Hepatocyte (in vitro differentiated cells): ENCODE measurements around the gene PLEKHA6.

Experiments
- EZH2 ChIP-seq: fragments of 200-600 bp; sonication (generic); IDR thresholded peaks from 2 replicates; pipeline ENCODE4 v1.6.1; 2016; ENCODE audit warnings: antibody characterized with exemption, mild to moderate bottlenecking, borderline replicate concordance
- TF ChIP-seq, protein P1 (sequence below): fragments of 200-600 bp; sonication (generic); IDR thresholded peaks from 2 replicates; pipeline ENCODE4 v1.5.1; 2016; ENCODE audit warnings: antibody characterized with exemption, mild to moderate bottlenecking; ENCODE audit not compliant: poor library complexity

DNA sequence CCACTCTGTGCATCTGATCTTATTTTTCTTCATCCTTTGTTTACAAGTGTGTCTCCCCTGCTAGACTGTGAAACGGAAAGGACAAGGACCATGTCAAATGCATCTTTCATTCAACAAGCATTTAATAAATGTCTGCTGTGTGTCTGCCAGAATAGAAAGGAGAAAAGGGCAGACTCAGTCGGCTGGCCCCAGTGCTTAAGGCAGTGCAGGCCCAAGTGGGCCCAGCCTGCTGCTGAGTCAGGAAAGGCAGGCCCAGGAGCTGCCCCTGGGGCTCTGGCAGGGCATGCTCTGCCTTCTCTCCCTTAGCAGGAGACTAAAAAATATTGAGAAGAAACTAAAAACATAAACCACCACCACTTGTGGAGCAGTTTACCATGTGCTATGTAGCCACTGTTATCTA is 38.1 kb downstream of the PLEKHA6 start:
- TF ChIP-seq, protein P1, sequence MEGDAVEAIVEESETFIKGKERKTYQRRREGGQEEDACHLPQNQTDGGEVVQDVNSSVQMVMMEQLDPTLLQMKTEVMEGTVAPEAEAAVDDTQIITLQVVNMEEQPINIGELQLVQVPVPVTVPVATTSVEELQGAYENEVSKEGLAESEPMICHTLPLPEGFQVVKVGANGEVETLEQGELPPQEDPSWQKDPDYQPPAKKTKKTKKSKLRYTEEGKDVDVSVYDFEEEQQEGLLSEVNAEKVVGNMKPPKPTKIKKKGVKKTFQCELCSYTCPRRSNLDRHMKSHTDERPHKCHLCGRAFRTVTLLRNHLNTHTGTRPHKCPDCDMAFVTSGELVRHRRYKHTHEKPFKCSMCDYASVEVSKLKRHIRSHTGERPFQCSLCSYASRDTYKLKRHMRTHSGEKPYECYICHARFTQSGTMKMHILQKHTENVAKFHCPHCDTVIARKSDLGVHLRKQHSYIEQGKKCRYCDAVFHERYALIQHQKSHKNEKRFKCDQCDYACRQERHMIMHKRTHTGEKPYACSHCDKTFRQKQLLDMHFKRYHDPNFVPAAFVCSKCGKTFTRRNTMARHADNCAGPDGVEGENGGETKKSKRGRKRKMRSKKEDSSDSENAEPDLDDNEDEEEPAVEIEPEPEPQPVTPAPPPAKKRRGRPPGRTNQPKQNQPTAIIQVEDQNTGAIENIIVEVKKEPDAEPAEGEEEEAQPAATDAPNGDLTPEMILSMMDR: no peak
- no peak for TF ChIP-seq EZH2
